ENCODE measurements around the gene CEMP1.
"Not testable (repeated sequence)": the region's sequence is repeated elsewhere in the genome, so short reads cannot be mapped to it uniquely, and the experiment has no call there.

Gene CEMP1

GRCh38 chr16:2534335-2534734 is 3.1 kb upstream of the CEMP1 start:
- not testable (repeated sequence) for DNase-seq

- no peak for DNase-seq
These were observed 2.7 kb upstream of the CEMP1 start for GRCh38 chr16:2533912-2534311.

GRCh38 chr16:2533142-2533755 is 2.0 kb upstream of the CEMP1 start:
- DNase-seq, result not testable (repeated sequence)

- peak; percentile 62 for DNase-seq
These were observed 1.4 kb upstream of the CEMP1 start for GRCh38 chr16:2532494-2533141.

GRCh38 chr16:2531696-2532493 is 687 bp upstream of the CEMP1 start:
- DNase-seq, result peak; percentile 97

- DNase-seq, result no peak
These were observed 434 bp downstream of the CEMP1 start for GRCh38 chr16:2530629-2531318.

- DNase-seq, result no peak
These were observed 1.1 kb downstream of the CEMP1 start for GRCh38 chr16:2529961-2530628.

- DNase-seq, result no peak
These were observed 1.9 kb downstream of the CEMP1 start for GRCh38 chr16:2529061-2529931.

GRCh38 chr16:2528161-2529060 is 2.8 kb downstream of the CEMP1 start:
- no peak for DNase-seq

- no peak for DNase-seq
These were observed 3.5 kb downstream of the CEMP1 start for GRCh38 chr16:2527784-2528100.

GRCh38 chr16:2527071-2527783 is 4.0 kb downstream of the CEMP1 start:
- DNase-seq, result no peak

- no peak for DNase-seq
These were observed 5.1 kb downstream of the CEMP1 start for GRCh38 chr16:2526135-2526534.

GRCh38 chr16:2524339-2524938 is 6.8 kb downstream of the CEMP1 start:
- DNase-seq, result no peak

GRCh38 chr16:2523801-2524231 is 7.4 kb downstream of the CEMP1 start:
- no peak for DNase-seq

- DNase-seq, result no peak
These were observed 10.2 kb downstream of the CEMP1 start for GRCh38 chr16:2520784-2521531.

GRCh38 chr16:2520097-2520783 is 11.0 kb downstream of the CEMP1 start, which contains the start of gene AMDHD2:
AMDHD2 (plus strand) TSS chr16:2520371; CDS start chr16:2520459, 88 bp downstream.
- DNase-seq, result peak; percentile 92

- DNase-seq, result no peak
These were observed 11.5 kb downstream of the CEMP1 start for GRCh38 chr16:2519711-2520080.
